Measurements from ENCODE around the gene CNTNAP2. TPM values are rescaled to one million over a fixed set of nuclear protein-coding genes. Genes with fewer than 3 reads are reported as not detected.

CNTNAP2 gene
- total and polyA plus RNA-seq, 11 donors, result 0.01 to 2.6 (median 0.31) TPM; not detected in 3

DNA sequence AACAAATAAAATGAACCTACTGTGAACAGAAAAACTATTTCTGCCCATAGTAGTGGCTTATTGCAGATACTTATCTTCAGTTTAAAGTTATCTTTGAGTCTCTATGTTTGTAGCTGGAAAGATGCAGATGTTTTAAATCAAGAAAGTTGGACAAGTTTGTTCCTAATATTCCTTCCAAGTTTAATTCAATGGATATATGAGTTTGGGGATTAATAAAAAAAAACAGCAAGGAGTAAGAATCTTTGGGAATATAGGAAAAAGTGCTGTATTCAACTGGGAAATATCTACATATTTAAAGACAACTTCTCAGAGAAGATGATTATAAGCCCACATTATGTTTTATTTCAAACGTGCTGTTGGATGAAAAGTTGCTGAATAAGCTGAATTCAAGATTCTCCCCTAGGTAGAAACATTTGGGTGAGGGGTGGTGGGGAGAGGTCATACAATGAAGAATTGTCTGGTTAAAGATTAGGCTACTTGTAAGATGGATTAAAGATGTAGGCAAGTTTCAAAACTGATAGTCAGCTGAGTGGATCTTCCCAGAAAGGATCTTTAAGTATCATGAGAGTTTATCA, 1135.2 kb downstream of the CNTNAP2 start:
- TF ChIP-seq, protein P1, sequence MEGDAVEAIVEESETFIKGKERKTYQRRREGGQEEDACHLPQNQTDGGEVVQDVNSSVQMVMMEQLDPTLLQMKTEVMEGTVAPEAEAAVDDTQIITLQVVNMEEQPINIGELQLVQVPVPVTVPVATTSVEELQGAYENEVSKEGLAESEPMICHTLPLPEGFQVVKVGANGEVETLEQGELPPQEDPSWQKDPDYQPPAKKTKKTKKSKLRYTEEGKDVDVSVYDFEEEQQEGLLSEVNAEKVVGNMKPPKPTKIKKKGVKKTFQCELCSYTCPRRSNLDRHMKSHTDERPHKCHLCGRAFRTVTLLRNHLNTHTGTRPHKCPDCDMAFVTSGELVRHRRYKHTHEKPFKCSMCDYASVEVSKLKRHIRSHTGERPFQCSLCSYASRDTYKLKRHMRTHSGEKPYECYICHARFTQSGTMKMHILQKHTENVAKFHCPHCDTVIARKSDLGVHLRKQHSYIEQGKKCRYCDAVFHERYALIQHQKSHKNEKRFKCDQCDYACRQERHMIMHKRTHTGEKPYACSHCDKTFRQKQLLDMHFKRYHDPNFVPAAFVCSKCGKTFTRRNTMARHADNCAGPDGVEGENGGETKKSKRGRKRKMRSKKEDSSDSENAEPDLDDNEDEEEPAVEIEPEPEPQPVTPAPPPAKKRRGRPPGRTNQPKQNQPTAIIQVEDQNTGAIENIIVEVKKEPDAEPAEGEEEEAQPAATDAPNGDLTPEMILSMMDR (IDR thresholded peaks at IDR 0.05), result no peak
- no peak for TF ChIP-seq POLR2A (IDR thresholded peaks at IDR 0.05)
- ATAC-seq (no peak), DNase-seq (no peak)
- intact Hi-C loops (cut with DNase I), result no loop called here
- Histone ChIP-seq H3K4me1 (no peaks in the 10 kb centered on the region), H3K4me3 (no peak overlapping the region), H3K9me3 (no peaks in the 10 kb centered on the region), H3K36me3 (no peaks in the 10 kb centered on the region), H3K27me3 (no peaks in the 10 kb centered on the region), H3K27ac (no peak overlapping the region)
- 50 to 62% (median 52%) methylated on average over 1 of the region's 1 CpG for WGBS, 4 donors

DNA sequence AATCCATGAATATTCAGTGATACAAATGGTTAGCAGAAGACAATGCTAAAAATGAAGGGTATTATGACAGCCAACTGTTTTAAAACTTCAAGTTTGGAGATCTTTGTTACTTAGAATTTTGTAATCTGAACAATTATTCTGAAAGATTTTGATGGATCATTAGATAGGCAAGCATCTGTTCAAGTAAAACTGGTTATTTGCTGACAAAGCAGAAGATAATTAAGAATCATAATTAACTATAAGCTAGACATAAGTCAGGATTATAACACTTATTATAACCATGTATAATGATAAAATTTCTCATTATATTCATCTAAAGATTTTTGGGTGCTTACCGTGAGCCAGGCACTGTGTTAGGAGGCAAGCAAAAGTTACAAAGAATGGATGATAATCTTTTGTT, 1145.1 kb downstream of the CNTNAP2 start:
- intact Hi-C loops (cut with DNase I), result no loop called here
- TF ChIP-seq, protein P1 (IDR thresholded peaks at IDR 0.05), result no peak
- TF ChIP-seq POLR2A (IDR thresholded peaks at IDR 0.05), result no peak
- 87 to 98% (median 93%) methylated on average over 1 of the region's 1 CpG for WGBS, 4 donors
- no peak overlapping the region for H3K4me3 ChIP-seq
- H3K36me3 ChIP-seq, result no peaks in the 10 kb centered on the region
- no peak overlapping the region for H3K27ac ChIP-seq
- H3K9me3 ChIP-seq, result no peaks in the 10 kb centered on the region
- no peak for ATAC-seq
- no peaks in the 10 kb centered on the region for H3K27me3 ChIP-seq
- H3K4me1 ChIP-seq, result no peaks in the 10 kb centered on the region
- DNase-seq, result no peak

DNA sequence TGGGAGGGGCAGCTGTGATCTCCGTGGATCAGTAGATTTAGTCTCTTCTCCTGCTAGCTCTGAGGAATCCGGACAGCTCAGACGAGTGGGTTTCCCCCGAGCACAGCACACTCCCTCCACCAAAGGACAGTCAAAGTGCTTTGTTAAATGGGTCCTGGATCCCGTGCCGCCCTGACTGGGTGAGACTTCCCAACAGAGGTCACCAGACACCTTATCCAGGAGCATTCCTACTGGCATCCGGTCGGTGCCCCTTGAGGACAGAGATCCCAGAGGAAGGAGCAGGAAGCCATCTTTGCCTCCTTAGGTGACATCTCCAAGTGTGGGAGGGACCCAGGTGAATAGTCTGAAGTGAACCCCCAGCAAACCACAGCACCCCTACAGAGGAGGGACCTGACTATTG, 1148.9 kb downstream of the CNTNAP2 start:
- no peaks in the 10 kb centered on the region for H3K27me3 ChIP-seq
- no peak for TF ChIP-seq POLR2A (IDR thresholded peaks at IDR 0.05)
- TF ChIP-seq, protein P1 (IDR thresholded peaks at IDR 0.05), result no peak
- no peaks in the 10 kb centered on the region for H3K36me3 ChIP-seq
- H3K27ac ChIP-seq, result no peak overlapping the region
- no peak overlapping the region for H3K4me3 ChIP-seq
- no peaks in the 10 kb centered on the region for H3K9me3 ChIP-seq
- 82 to 95% (median 83%) methylated on average over 4 to 8 of the region's 8 CpGs for WGBS, 4 donors
- H3K4me1 ChIP-seq, result no peaks in the 10 kb centered on the region
- no peak for ATAC-seq
- no peak for DNase-seq
- intact Hi-C loops (cut with DNase I), result no loop called here

DNA sequence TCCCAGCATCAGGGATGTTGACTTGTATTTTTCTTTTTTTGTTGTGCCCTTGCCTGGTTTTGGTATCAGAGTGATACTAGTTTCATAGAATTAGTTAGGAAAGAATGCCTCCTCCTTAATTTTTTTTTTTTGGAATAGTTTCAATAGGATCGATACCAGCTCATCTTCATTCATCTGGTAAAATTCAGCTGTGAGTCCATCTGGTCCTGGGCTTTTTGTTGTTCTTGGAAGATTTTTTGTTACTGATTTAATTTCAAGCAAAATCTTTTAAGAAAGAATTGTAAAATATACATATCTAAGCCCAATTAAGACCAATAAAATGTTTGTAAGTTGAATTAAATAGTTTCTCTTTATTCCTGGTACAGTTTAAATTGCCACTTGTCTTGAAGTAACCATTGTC, 1159.5 kb downstream of the CNTNAP2 start:
- 62 to 79% (median 69%) methylated on average over 1 of the region's 1 CpG for WGBS, 4 donors
- ATAC-seq (no peak), DNase-seq (no peak)
- H3K4me1 ChIP-seq, result no peaks in the 10 kb centered on the region
- no peak overlapping the region for H3K27ac ChIP-seq
- no peaks in the 10 kb centered on the region for H3K36me3 ChIP-seq
- H3K27me3 ChIP-seq, result no peaks in the 10 kb centered on the region
- no peak overlapping the region for H3K4me3 ChIP-seq
- TF ChIP-seq POLR2A (IDR thresholded peaks at IDR 0.05), result no peak
- TF ChIP-seq, protein P1 (IDR thresholded peaks at IDR 0.05), result no peak
- intact Hi-C loops (cut with DNase I), result no loop called here
- peaks cover 0 to 17% (median 0%) of the 10 kb centered on the region in 12 donors for H3K9me3 ChIP-seq

Data from heart left ventricle (tissue), 16 donors.